H1 (cell line): ENCODE measurements around the gene VAV2. TPM values are rescaled to one million over a fixed set of nuclear protein-coding genes. Genes with fewer than 3 reads are reported as not detected.

Source experiments
- CTCF ChIA-PET: fragments of 300-600 bp; sonication (Branson Sonifier 250); formaldehyde crosslinking; loops from one replicate; lab custom pipeline; 2021; ENCODE audit not compliant: partially characterized antibody; lab: Charles Lee
- POLR2A ChIA-PET: fragments of 300-600 bp; sonication (Branson Sonifier 250); formaldehyde crosslinking; loops from one replicate; lab custom pipeline; 2021; ENCODE audit warnings: inconsistent platforms; ENCODE audit not compliant: partially characterized antibody; lab: Charles Lee
- DNase-seq, 2 experiments: peaks; one replicate each; pipeline versions ENCODE4 v3.0.0 to v3.0.0-alpha.2; 2010 to 2022; ENCODE audit warnings: low spot score in 2 of 2, low read depth in 1 of 2, mixed read lengths in 1 of 2
- FAIRE-seq: peaks from 2 replicates; lab custom pipeline; 2011; peaks lifted over from hg19 to GRCh38; lab: Jason Lieb, UNC
- H2AFZ ChIP-seq: 2 replicates; pipeline ENCODE4 v1.8.1; 2012; ENCODE audit warnings: low read length, inconsistent platforms
- H2AK5ac ChIP-seq: 2 replicates; pipeline ENCODE4 v1.6.1; 2013; ENCODE audit warnings: low read depth, low read length
- H2BK120ac ChIP-seq: replicated peaks from 2 replicates; pipeline ENCODE3; 2013; ENCODE audit warnings: low read depth, low read length, inconsistent platforms
- H2BK12ac ChIP-seq: 2 replicates; pipeline ENCODE4 v1.6.1; 2013; ENCODE audit warnings: low read depth, low read length
- H2BK15ac ChIP-seq: 2 replicates; pipeline ENCODE4 v1.6.1; 2013; ENCODE audit warnings: low read length
- H2BK20ac ChIP-seq: 2 replicates; pipeline ENCODE4 v1.6.1; 2013; ENCODE audit warnings: low read length
- H2BK5ac ChIP-seq: 2 replicates; pipeline ENCODE4 v1.6.1; 2013; ENCODE audit warnings: low read depth, low read length
- H3K14ac ChIP-seq: 2 replicates; pipeline ENCODE4 v1.6.1; 2013; ENCODE audit warnings: inconsistent platforms; ENCODE audit not compliant: insufficient read length
- H3K18ac ChIP-seq: 2 replicates; pipeline ENCODE4 v1.6.1; 2013; ENCODE audit warnings: low read length; ENCODE audit errors: extremely low read depth
- H3K23ac ChIP-seq: 2 replicates; pipeline ENCODE4 v1.6.1; 2013; ENCODE audit warnings: inconsistent platforms; ENCODE audit not compliant: insufficient read length
- H3K23me2 ChIP-seq: 2 replicates; pipeline ENCODE4 v1.6.1; 2013; ENCODE audit warnings: low read depth, low read length
- H3K27ac ChIP-seq: 2 replicates; pipeline ENCODE4 v1.6.1; 2011; ENCODE audit warnings: low read depth, low read length, inconsistent platforms
- H3K27me3 ChIP-seq, 4 experiments: replicated peaks in 1 of 4; 1 replicate in 1 of 4; 2 replicates in 3 of 4; pipeline versions ENCODE4 v1.6.1 to v1.8.1; 2011 to 2013; ENCODE audit warnings: low read length in 3 of 4, mild to moderate bottlenecking in 3 of 4, inconsistent platforms in 2 of 4, mixed read lengths in 2 of 4, moderate library complexity in 1 of 4; ENCODE audit not compliant: control insufficient read depth in 3 of 4, insufficient read depth in 3 of 4; ENCODE audit errors: extremely low read depth in 1 of 4
- H3K36me3 ChIP-seq, 4 experiments: 2 replicates each; pipeline versions ENCODE4 v1.6.1 to v1.8.1; 2011 to 2013; ENCODE audit warnings: mild to moderate bottlenecking in 4 of 4, low read length in 3 of 4, moderate library complexity in 2 of 4, control low read depth in 1 of 4, inconsistent platforms in 1 of 4; ENCODE audit not compliant: insufficient read depth in 4 of 4, control insufficient read depth in 2 of 4
- H3K4ac ChIP-seq: replicated peaks from 2 replicates; pipeline ENCODE3; 2013; ENCODE audit warnings: low read length, low read depth, mixed read lengths, inconsistent platforms; ENCODE audit not compliant: insufficient read length
- H3K4me1 ChIP-seq, 4 experiments: replicated peaks in 1 of 4; 1 replicate in 1 of 4; 2 replicates in 3 of 4; pipeline versions ENCODE4 v1.6.1 to v1.8.1; 2011 to 2013; ENCODE audit warnings: low read length in 3 of 4, inconsistent platforms in 2 of 4, mixed read lengths in 1 of 4; ENCODE audit not compliant: insufficient read depth in 4 of 4, control insufficient read depth in 3 of 4
- H3K4me2 ChIP-seq, 2 experiments: 2 replicates each; pipeline versions ENCODE4 v1.6.1 to v1.8.1; 2011 to 2013; ENCODE audit warnings: low read depth in 2 of 2, low read length in 2 of 2, control low read depth in 1 of 2, inconsistent platforms in 1 of 2, mild to moderate bottlenecking in 1 of 2; ENCODE audit not compliant: insufficient read depth in 1 of 2
- H3K4me3 ChIP-seq, 4 experiments: fragments of 200-600, 300-600 bp in 1 of 4; sonication (generic), shearing (Covaris generic), sonication (Bioruptor Twin) in 1 of 4; 2 replicates each; pipeline versions ENCODE4 v1.5.1 to v1.8.1; 2011 to 2016; ENCODE audit warnings: low read length in 4 of 4, low read depth in 3 of 4, control low read depth in 2 of 4, inconsistent platforms in 2 of 4, mild to moderate bottlenecking in 2 of 4, mixed read lengths in 1 of 4, moderate library complexity in 1 of 4; ENCODE audit not compliant: insufficient read depth in 2 of 4; ENCODE audit errors: extremely low read depth in 1 of 4
- H3K56ac ChIP-seq: replicated peaks from 2 replicates; pipeline ENCODE3; 2013; ENCODE audit warnings: low read depth, mild to moderate bottlenecking, mixed read lengths, low read length, inconsistent platforms; ENCODE audit not compliant: insufficient read length
- H3K79me1 ChIP-seq: 2 replicates; pipeline ENCODE4 v1.6.1; 2013; ENCODE audit warnings: low read depth, low read length, control low read depth
- H3K79me2 ChIP-seq, 2 experiments: 2 replicates each; pipeline versions ENCODE4 v1.6.1 to v1.8.1; 2012 to 2013; ENCODE audit warnings: low read length in 2 of 2, mild to moderate bottlenecking in 2 of 2, inconsistent platforms in 1 of 2; ENCODE audit not compliant: insufficient read depth in 2 of 2, control insufficient read depth in 1 of 2
- H3K9ac ChIP-seq, 4 experiments: replicated peaks in 1 of 4; 1 replicate in 1 of 4; 2 replicates in 3 of 4; pipeline versions ENCODE4 v1.6.1 to v1.8.1; 2011 to 2013; ENCODE audit warnings: low read depth in 3 of 4, low read length in 3 of 4, control low read depth in 2 of 4, mild to moderate bottlenecking in 2 of 4, moderate library complexity in 2 of 4, inconsistent platforms in 1 of 4; ENCODE audit errors: extremely low read depth in 1 of 4
- H3K9me3 ChIP-seq, 2 experiments: 2 replicates each; pipeline versions ENCODE4 v1.6.1 to v1.8.1; 2012 to 2013; ENCODE audit warnings: mild to moderate bottlenecking in 2 of 2, moderate library complexity in 2 of 2, control low read depth in 1 of 2, inconsistent platforms in 1 of 2, low read depth in 1 of 2, low read length in 1 of 2, mixed read lengths in 1 of 2; ENCODE audit not compliant: insufficient read depth in 2 of 2
- H4K20me1 ChIP-seq, 2 experiments: replicated peaks in 1 of 2; 2 replicates each; pipeline versions ENCODE3 to v1.8.1; 2011 to 2013; ENCODE audit warnings: inconsistent platforms in 2 of 2, low read length in 2 of 2, mild to moderate bottlenecking in 1 of 2; ENCODE audit not compliant: insufficient read depth in 2 of 2, control insufficient read depth in 1 of 2
- H4K5ac ChIP-seq: 2 replicates; pipeline ENCODE4 v1.6.1; 2013; ENCODE audit warnings: low read length, low read depth, mixed read lengths, inconsistent platforms; ENCODE audit not compliant: insufficient read length
- H4K8ac ChIP-seq: 2 replicates; pipeline ENCODE4 v1.8.0; 2013; ENCODE audit warnings: mild to moderate bottlenecking, moderate library complexity, low read length, inconsistent platforms; ENCODE audit not compliant: insufficient read depth; ENCODE audit errors: extremely low read depth
- H4K91ac ChIP-seq: replicated peaks from 2 replicates; pipeline ENCODE3; 2013; ENCODE audit warnings: low read length, mixed read lengths, inconsistent platforms; ENCODE audit not compliant: insufficient read length
- ASH2L ChIP-seq: fragments of 200-600, 300-600 bp; sonication (generic); IDR thresholded peaks from one replicate; pipeline ENCODE4 v1.7.1; 2017; ENCODE audit warnings: low read length
- CBX8 ChIP-seq: fragments of 300-800, 300-1000 bp; sonication (generic); IDR thresholded peaks from 2 replicates; pipeline ENCODE4 v1.7.1; 2016; ENCODE audit warnings: low read depth, low read length, borderline replicate concordance
- CREB1 ChIP-seq: IDR thresholded peaks from 2 replicates; pipeline ENCODE4 v1.6.1; 2012; ENCODE audit warnings: inconsistent platforms
- EGR1 ChIP-seq: IDR thresholded peaks from 2 replicates; pipeline ENCODE4 v1.6.1; 2011; ENCODE audit warnings: low read depth, low read length, borderline replicate concordance
- HDAC2 ChIP-seq, 2 experiments: fragments of 300-600 bp in 1 of 2; sonication (generic) in 1 of 2; IDR thresholded peaks; 2 replicates each; pipeline ENCODE4 v1.6.1; 2011 to 2012; ENCODE audit warnings: low read depth in 2 of 2, low read length in 2 of 2, mild to moderate bottlenecking in 2 of 2, moderate library complexity in 2 of 2, borderline replicate concordance in 1 of 2, inconsistent platforms in 1 of 2
- JUND ChIP-seq: IDR thresholded peaks from 2 replicates; pipeline ENCODE4 v1.6.1; 2011; ENCODE audit warnings: mild to moderate bottlenecking, improper control_type of control experiment, low read length
- KDM5A ChIP-seq: fragments of 200-600 bp; IDR thresholded peaks from 2 replicates; pipeline ENCODE4 v1.7.1; 2012; ENCODE audit warnings: mild to moderate bottlenecking, low read length, inconsistent platforms, mixed read lengths
- POLR2A ChIP-seq, 2 experiments: IDR thresholded peaks; 1 replicate in 1 of 2; 2 replicates in 1 of 2; pipeline ENCODE4 v1.6.1; 2011; ENCODE audit warnings: low read depth in 2 of 2, low read length in 2 of 2, mild to moderate bottlenecking in 2 of 2; ENCODE audit errors: control extremely low read depth in 1 of 2
- RBBP5 ChIP-seq: IDR thresholded peaks from 2 replicates; pipeline ENCODE4 v1.7.1; 2012; ENCODE audit warnings: low read depth, mild to moderate bottlenecking, inconsistent platforms, low read length, moderate library complexity, borderline replicate concordance
- RFX5 ChIP-seq: IDR thresholded peaks from 2 replicates; pipeline ENCODE4 v1.6.1; 2011; ENCODE audit warnings: low read depth, low read length, improper control_type of control experiment, borderline replicate concordance
- RXRA ChIP-seq: IDR thresholded peaks from 2 replicates; pipeline ENCODE4 v1.6.1; 2011; ENCODE audit warnings: low read depth, mild to moderate bottlenecking, low read length, moderate library complexity; ENCODE audit not compliant: insufficient read depth
- SIX5 ChIP-seq: IDR thresholded peaks from 2 replicates; pipeline ENCODE4 v1.6.1; 2011; ENCODE audit warnings: mild to moderate bottlenecking, low read depth, low read length
- TEAD4 ChIP-seq: IDR thresholded peaks from 2 replicates; pipeline ENCODE4 v1.6.1; 2012; ENCODE audit warnings: low read depth, low read length, inconsistent platforms, mixed read lengths
- WGBS, 2 experiments: shearing (Covaris generic) in 1 of 2; methylation state at CpG; one replicate each; pipeline versions ENCODE4 v1.1.6 to v1.1.7; 2013 to 2015; ENCODE audit warnings: low lambda C conversion rate in 2 of 2, mixed read lengths in 2 of 2, inconsistent platforms in 1 of 2, low coverage in 1 of 2, missing lambda C conversion rate in 1 of 2; ENCODE audit not compliant: insufficient replicate concordance in 2 of 2, insufficient coverage in 1 of 2, insufficient read length in 1 of 2; ENCODE audit errors: extremely low coverage in 1 of 2, missing lambda C conversion rate in 1 of 2; 5-methylcytosine and 5-hydroxymethylcytosine counted together
- polyA plus RNA-seq, 7 experiments: library from polyadenylated mRNA; depleted of rRNA in 3 of 7; stranded (reverse) in 5 of 7; unstranded in 2 of 7; fragments of >200 nt in 5 of 7; fragments of 200-250 nt in 2 of 7; gene quantifications; 1 replicate in 5 of 7; 2 replicates in 1 of 7; 4 replicates in 1 of 7; pipeline versions ENCODE4 v1.2.1 to v1.2.3, GENCODE V29; 2011 to 2013; ENCODE audit warnings: missing spikeins in 2 of 7, mixed read lengths in 2 of 7
- total RNA-seq: library from RNA; stranded (reverse); fragmentation: NEBNext Ultra II Directional; extraction: Animal tissue kit (Norgen Biotek cat#: 25700); gene quantifications from 2 replicates; pipeline ENCODE4 v1.2.1, GENCODE V29; 2021

Gene VAV2
- total and polyA plus RNA-seq, 2 of the 8 experiments (the other 6 are each of a cell fraction or from before 2014, with no cell fraction given): 13.6 to 37.6 TPM

- no peaks in the 10 kb centered on the region for H3K9me3 ChIP-seq
- H4K5ac ChIP-seq: no peak overlapping the region
- H3K4me1 ChIP-seq: no peaks in the 10 kb centered on the region
- no peak overlapping the region for H3K27ac ChIP-seq
- FAIRE-seq (no peak), DNase-seq (no peak)
- no peak overlapping the region for H3K18ac ChIP-seq
- H3K4me3 ChIP-seq: no peak overlapping the region
- H3K23ac ChIP-seq: no peak overlapping the region
- no peaks in the 10 kb centered on the region for H3K23me2 ChIP-seq
- CTCF ChIA-PET: interaction anchor here (0.6 to 3.4 kb wide), 6 partner anchors 10 to 181 kb away, joined by 3 to 13 read pairs (median 9); no protein-coding TSS in a partner anchor
- no peak overlapping the region for H4K8ac ChIP-seq
- WGBS, 2 experiments: 90% methylated on average over 29 of the region's 29 CpGs; no CpG with 5 or more reads in 1 of the 2 experiments
- H2AK5ac ChIP-seq: no peak overlapping the region
- no peak overlapping the region for H3K14ac ChIP-seq
- no peaks in the 10 kb centered on the region for H3K27me3 ChIP-seq
- H3K79me2 ChIP-seq: no peaks in the 10 kb centered on the region
- no peak overlapping the region for H2BK120ac ChIP-seq
- POLR2A ChIA-PET: no interaction called here
- no peak overlapping the region for H3K4ac ChIP-seq
- no peak overlapping the region for H2BK12ac ChIP-seq
- H3K56ac ChIP-seq: no peak overlapping the region
- H3K36me3 ChIP-seq: 0 out of 8 replicates have a peak, but pooled peaks cover 0 to 3% (median 0%) of the 10 kb centered on the region in 4 experiments
- no peak overlapping the region for H2AFZ ChIP-seq
- peaks cover 0 to 5% of the 10 kb centered on the region in 2 experiments for H4K20me1 ChIP-seq
- no peak overlapping the region for H2BK20ac ChIP-seq
- TF ChIP-seq CREB1: no peak
- no peak for TF ChIP-seq POLR2A (IDR thresholded peaks at IDR 0.05; ENCODE audit: control extremely low read depth in 1 of 2, low read depth in 2 of 2, low read length in 2 of 2)
- no peak for TF ChIP-seq RXRA
- TF ChIP-seq RBBP5: no peak
- no peak for TF ChIP-seq KDM5A
- no peak for TF ChIP-seq HDAC2 (IDR thresholded peaks at IDR 0.05; ENCODE audit: borderline replicate concordance in 1 of 2, low read depth in 2 of 2, low read length in 2 of 2)
- no peak for TF ChIP-seq JUND
- TF ChIP-seq CBX8: no peak
- TF ChIP-seq SIX5: no peak
- TF ChIP-seq TEAD4: no peak
- no peak for TF ChIP-seq ASH2L
- no peak for TF ChIP-seq EGR1
- no peak for TF ChIP-seq RFX5
- H3K9ac ChIP-seq: no peak overlapping the region; a peak in 1 of 7 replicates
- no peak overlapping the region for H3K4me2 ChIP-seq
- no peak overlapping the region for H2BK5ac ChIP-seq
- H3K79me1 ChIP-seq: no peaks in the 10 kb centered on the region; the same call in 1 of the 2 replicates
- no peak overlapping the region for H4K91ac ChIP-seq
- H2BK15ac ChIP-seq: no peak overlapping the region
Measured at GRCh38 chr9:133813749-133814585, 178.2 kb downstream of the VAV2 start.
